ENCODE results near the gene IPCEF1. TPM values are rescaled to one million over a fixed set of nuclear protein-coding genes. Genes with fewer than 3 reads are reported as not detected.

IPCEF1 gene
- total and polyA plus RNA-seq, 2 of the 4 experiments (the other 2 are of a cell fraction), result under 0.01 to 0.03 TPM

- no TSS peak for BruUV-seq (replicated peaks)
- TF ChIP-seq RFX5 (IDR thresholded peaks at IDR 0.05; ENCODE audit: low read depth, low read length) (no peak), MAFK (IDR thresholded peaks at IDR 0.05; ENCODE audit: low read depth, low read length) (no peak)
- no peak overlapping the region for H2AK5ac ChIP-seq (ENCODE audit: low read depth, low read length)
- no peak overlapping the region for H3K4me2 ChIP-seq (ENCODE audit: low read depth, low read length)
- dilution Hi-C loops (cut with HindIII; ENCODE audit: low sequenced_read_pairs, unreplicated experiment) (no loop called here), in situ Hi-C loops (cut with MboI; ENCODE audit: low sequenced_read_pairs) (no loop called here), intact Hi-C loops (cut with micrococcal nuclease) (no loop called here)
- H3K14ac ChIP-seq (replicated peaks; ENCODE audit: low read depth, low read length), result no peak overlapping the region
- H4K20me1 ChIP-seq (ENCODE audit: insufficient read depth, low read length), result no peaks in the 10 kb centered on the region
- no peak overlapping the region for H2BK20ac ChIP-seq (ENCODE audit: low read depth, low read length)
- no peak overlapping the region for H4K91ac ChIP-seq (ENCODE audit: insufficient read depth, low read depth, low read length)
- no peak for DNase-seq
- H3K9ac ChIP-seq (ENCODE audit: low read depth, low read length), result no peak overlapping the region
- no peaks in the 10 kb centered on the region; the same call in 1 of the 2 replicates for H3K27me3 ChIP-seq (ENCODE audit: control insufficient read depth, insufficient read depth, low read length)
- no peak overlapping the region for H3K27ac ChIP-seq (ENCODE audit: insufficient read depth, low read length)
- H3K9me3 ChIP-seq (ENCODE audit: control insufficient read depth, insufficient read depth, low read length), result no peaks in the 10 kb centered on the region
- ChIA-PET POLR2A (ENCODE audit: unreplicated experiment) (no interaction called here), CTCF (no interaction called here)
- no peak overlapping the region for H3K4ac ChIP-seq (ENCODE audit: low read depth, low read length)
- H2BK120ac ChIP-seq (ENCODE audit: low read depth, low read length), result no peak overlapping the region
- no peaks in the 10 kb centered on the region for H3K4me1 ChIP-seq (ENCODE audit: control insufficient read depth, insufficient read depth, low read length)
- H3K9me1 ChIP-seq (ENCODE audit: insufficient read depth, low read length), result no peaks in the 10 kb centered on the region
- WGBS, 2 experiments (ENCODE audit: extremely low coverage in 2 of 2, insufficient read length in 1 of 2), result no CpG with 5 or more reads among the region's 2 CpGs
- H3K23ac ChIP-seq (ENCODE audit: low read depth, low read length), result no peak overlapping the region
- no peak overlapping the region for H3K56ac ChIP-seq (ENCODE audit: extremely low read depth, insufficient read depth, low read length)
- H2BK5ac ChIP-seq (ENCODE audit: low read depth, low read length, poor library complexity, severe bottlenecking), result no peak overlapping the region
- no peak overlapping the region for H2AFZ ChIP-seq (replicated peaks; ENCODE audit: low read length, poor library complexity)
- no peaks in the 10 kb centered on the region for H3K36me3 ChIP-seq (ENCODE audit: control insufficient read depth, insufficient read depth, low read length)
- no peak overlapping the region for H3K4me3 ChIP-seq (ENCODE audit: insufficient read depth, low read depth, low read length)
- no peaks in the 10 kb centered on the region for H3K79me1 ChIP-seq (ENCODE audit: low read depth in 1 of 2, low read length in 2 of 2)
- no peak for ATAC-seq (ENCODE audit: low read depth)
- no peak overlapping the region for H2BK15ac ChIP-seq (ENCODE audit: low read depth, low read length)
- H4K5ac ChIP-seq (ENCODE audit: low read depth, low read length), result no peak overlapping the region
- H4K8ac ChIP-seq (ENCODE audit: low read depth in 2 of 2, low read length in 2 of 2), result no peak overlapping the region
- no peak overlapping the region for H3K18ac ChIP-seq (ENCODE audit: low read depth, low read length)
- no peak overlapping the region for H2AK9ac ChIP-seq (replicated peaks; ENCODE audit: low read depth, low read length, poor library complexity)
Measured at GRCh38 chr6:154125421-154125820, 231.2 kb downstream of the IPCEF1 start.
